ENCODE data around the gene LRRC71. TPM values are rescaled to one million over a fixed set of nuclear protein-coding genes. Genes with fewer than 3 reads are reported as not detected.
A peak's percentile ranks its signal among the peaks of the same experiment; 100 is the strongest.

LRRC71 gene
- total RNA-seq, 1 donor from 2014 or later, result under 0.01 TPM

GRCh38 chr1:156945881-156946661 is 25.6 kb downstream of the LRRC71 start:
- DNase-seq (ENCODE audit: low read depth in 2 of 2), result no peak

DNA sequence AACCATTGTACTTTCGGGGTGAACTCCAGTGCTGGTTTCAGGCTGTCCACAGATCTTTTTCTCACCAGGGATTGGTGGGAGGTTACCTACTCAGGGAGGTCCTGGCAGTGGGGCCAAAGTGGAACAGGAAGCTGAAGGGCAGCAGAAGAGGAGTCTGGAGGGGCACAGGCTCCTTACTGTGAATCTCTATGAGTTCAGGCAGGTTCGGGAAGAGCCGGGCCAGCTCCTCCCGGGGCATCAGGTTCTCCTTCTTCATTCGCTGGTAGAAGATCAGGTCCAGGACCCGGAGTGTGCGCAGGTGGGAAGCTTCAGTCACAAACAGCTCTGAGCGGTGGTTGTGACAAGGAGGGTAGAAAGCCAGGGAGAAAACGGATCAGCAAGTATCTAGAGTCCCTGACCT is 26.7 kb downstream of the LRRC71 start:
- DNase-seq (ENCODE audit: low read depth in 2 of 2), result no peak

DNA sequence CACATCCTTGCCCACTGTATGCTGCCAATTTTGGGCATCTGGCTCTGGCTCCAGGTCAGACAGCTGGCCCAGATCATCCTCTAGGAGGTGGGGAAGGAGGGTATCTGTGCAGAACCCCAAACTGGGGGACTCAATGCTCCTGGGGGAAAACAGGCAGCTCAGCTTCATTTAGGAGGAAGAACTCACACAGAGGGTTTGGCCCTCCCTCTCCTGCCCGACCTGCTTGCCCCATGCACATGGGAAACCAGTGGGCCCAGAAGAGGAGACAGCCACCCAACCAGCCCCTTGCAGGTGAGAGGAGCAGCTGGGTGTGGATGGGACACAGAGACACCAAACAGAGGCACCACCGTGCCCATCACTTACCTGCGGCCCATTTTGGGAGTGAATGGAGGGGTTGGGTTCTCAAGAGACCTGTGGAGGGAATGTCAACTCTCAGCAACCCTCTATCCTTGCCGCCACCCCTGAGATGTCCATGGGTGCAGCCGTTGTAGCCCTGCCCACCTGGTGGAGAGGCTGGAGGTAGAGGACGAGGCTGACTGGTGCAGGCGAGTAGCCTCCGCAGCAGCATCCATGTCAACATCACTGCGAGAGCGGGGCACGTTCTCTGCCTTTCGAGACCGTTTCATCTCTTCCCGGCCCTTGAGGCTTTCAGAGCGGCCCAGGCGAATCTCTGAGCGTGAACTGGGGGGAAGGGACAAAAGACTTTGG is 27.5 kb downstream of the LRRC71 start:
- no peak for DNase-seq (ENCODE audit: low read depth in 2 of 2)

DNA sequence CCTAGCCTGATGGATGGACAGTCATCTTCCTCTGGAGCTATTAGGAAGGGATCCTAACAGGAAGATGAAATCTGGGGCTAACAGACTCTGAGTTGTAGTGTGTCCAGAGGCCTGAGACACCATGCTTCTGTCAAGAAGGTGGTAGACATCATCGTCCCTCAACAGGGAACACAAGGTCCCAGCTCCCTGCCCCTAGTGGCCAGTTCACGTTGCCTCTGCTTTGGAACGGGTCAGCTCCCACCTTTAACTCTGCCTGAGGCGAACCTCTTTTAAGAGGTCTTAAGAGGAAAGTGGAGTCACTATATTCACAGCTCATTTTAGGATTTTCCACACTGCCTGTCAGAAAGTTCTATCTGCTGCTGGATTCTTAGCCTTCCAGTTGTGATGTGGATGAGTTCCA is 28.3 kb downstream of the LRRC71 start:
- no peak for DNase-seq (ENCODE audit: low read depth in 2 of 2)

- DNase-seq (ENCODE audit: low read depth in 2 of 2), result no peak
Observed at GRCh38 chr1:156949127-156949526, 28.7 kb downstream of the LRRC71 start.

DNA sequence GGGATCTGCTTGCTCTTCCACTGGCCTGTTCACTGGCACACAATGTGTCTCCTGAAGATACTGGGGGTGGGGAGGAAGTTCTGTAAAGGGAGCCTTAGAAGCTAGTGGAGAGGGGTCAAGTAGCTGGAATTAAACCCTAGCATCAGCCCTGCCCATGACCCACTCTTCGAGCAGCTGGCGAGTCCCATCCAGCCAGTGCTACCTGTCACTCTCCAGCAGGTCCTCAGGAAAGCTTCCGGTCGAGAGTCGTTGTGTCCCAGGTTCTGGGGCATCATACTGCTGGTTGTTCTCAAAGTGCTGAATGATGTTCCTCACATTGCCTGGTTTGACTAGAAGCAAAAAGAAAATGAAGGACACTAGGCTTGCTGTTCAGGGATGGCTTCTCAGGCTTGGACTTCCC is 30.9 kb downstream of the LRRC71 start:
- DNase-seq (ENCODE audit: low read depth in 2 of 2), result no peak

DNA sequence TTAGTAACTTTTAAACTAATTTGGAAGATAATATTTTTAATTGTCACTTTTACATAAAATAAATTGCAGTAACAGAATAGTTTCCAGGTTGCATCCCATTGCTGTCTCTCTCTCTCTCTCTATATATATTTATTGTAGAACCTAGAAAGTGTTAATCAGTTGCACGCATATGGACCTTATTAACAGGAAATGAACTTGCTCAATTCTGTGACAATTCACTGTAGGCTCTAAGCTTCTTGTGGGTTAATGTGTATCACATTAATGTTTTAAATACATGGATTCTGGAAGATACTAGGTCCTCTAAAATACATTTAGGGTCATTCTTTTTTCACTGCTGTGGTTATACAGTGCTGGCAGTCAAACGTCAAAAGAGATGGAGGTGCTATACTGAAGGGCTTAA is 33.1 kb downstream of the LRRC71 start:
- DNase-seq (ENCODE audit: low read depth in 2 of 2), result no peak

DNA sequence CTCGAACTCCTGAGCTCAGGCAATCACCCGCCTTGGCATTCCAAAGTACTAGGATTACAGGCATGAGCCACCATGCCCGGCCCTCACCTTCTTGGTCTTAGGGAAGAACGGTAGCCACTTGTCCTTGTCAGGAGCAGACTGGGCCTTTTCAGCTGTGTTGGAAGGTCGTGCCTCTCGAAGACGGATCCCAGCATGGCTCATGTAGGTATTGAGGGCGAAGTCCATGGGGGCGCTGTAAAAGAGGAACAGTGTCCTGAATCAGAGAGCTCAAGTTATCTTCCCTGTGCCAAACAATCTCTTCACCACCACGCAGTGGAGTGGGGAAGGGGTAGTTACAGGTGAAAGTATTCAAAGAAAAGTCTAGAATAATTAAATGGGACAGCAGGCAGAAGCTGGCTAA is 35.9 kb downstream of the LRRC71 start:
- DNase-seq (ENCODE audit: low read depth in 2 of 2), result no peak

DNA sequence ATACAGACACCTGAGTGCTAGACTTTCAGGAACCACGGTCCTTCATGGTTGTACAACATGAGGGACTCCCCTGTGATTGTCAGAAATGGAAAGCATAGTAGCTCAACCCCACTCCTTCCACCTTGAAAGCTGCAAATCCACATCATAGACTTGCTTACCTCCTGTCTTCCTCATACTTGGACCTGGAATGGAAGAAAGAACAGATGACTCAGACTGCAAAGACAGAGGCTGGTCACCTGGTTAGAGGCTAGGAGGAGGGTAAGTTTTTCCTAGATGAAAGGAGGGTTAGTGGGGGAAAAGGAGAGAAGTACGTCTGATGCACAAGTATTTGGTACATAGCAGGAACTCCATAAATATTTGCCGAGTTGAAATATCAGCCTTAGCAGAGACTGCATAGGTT is 37.2 kb downstream of the LRRC71 start:
- DNase-seq (ENCODE audit: low read depth in 2 of 2), result no peak

GRCh38 chr1:156958247-156958714 is 37.8 kb downstream of the LRRC71 start:
- peak in 1 of 2 donors; percentile 43 for DNase-seq (ENCODE audit: low read depth in 2 of 2)

GRCh38 chr1:156959414-156959813 is 39.0 kb downstream of the LRRC71 start:
- no peak for DNase-seq (ENCODE audit: low read depth in 2 of 2)

DNA sequence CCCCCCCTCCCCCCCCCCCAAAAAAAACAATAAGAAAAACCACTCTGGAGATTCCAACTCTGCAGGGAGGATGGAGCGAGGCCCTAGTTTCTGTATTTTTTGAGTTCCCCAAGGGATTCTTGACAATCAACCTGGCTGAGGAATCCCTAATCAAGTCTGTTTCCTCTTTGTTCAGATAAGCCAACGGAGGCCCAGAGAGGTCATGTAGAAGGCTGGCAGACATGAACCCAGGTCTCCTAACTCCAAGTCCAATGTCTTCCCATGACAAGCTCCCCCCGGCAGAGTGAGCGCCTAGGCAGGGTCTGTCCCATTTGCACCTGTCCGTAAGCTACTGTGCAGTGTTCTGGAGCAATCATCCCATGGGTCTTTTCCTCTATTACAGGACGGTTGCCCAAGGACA is 39.5 kb downstream of the LRRC71 start:
- no peak for DNase-seq (ENCODE audit: low read depth in 2 of 2)

- DNase-seq (ENCODE audit: low read depth in 2 of 2), result no peak
Observed at GRCh38 chr1:156961709-156962108, 41.3 kb downstream of the LRRC71 start.

DNA sequence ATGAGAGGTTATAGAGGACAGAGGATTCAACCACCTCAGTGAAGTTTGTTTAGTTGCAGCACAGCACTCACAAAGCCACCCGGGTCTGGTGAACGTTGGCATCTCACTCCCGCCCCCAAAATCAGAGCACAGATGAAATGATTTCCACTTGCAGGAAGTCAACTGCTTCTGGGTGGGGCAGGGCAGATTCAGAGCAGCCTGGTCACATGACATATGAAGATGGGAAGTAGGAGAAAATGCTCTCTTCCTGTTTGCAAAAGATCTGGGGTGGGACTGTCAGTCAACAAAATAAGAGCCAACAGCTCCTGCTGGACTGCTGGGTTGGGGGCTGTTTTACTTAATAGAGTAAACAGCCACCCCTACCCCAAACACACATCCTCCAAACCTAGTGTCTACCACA is 43.2 kb downstream of the LRRC71 start:
- DNase-seq (ENCODE audit: low read depth in 2 of 2), result peak in 1 of 2 donors; percentile 34

DNA sequence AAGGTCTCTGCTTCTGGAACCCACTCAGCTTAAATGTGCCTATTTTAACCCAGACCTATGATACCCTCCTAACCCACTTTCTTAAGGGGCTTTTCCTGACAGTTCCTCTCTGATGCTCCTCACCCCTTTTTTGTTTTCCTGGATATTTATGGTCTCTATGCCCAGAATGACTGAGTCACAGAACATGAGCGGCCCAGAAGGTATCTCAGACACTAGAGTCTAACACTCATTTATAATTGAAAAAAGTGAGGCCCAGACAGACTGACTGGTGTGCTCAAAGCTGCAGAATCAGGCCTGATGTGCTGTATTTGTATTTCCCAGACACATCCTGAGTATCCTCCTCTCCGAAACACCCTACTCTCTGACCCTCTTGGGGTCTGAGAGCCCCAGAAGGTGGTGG is 44.0 kb downstream of the LRRC71 start:
- DNase-seq (ENCODE audit: low read depth in 2 of 2), result no peak

DNA sequence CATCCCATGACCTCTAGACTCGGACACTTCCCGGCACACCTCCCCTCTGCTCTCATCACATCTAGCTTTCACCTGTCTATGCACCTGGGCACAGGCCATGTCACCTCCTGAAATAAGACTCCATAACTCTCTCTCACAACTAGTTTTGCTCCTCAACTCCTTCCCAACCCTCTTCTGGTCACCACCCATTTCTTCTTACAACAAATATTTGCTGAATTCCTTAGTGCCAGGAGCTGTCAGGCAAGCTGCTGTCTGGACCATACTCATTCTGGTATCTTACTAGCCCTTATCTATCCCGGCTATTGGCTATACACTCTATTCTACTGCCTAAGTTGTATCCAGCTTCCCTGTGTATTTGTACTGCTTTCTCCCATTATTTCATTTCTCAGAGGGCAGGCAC is 49.1 kb downstream of the LRRC71 start:
- no peak for DNase-seq (ENCODE audit: low read depth in 2 of 2)

GRCh38 chr1:156970017-156970416 is 49.6 kb downstream of the LRRC71 start:
- DNase-seq (ENCODE audit: low read depth in 2 of 2), result no peak

GRCh38 chr1:156973417-156973816 is 53.0 kb downstream of the LRRC71 start:
- no peak for DNase-seq (ENCODE audit: low read depth in 2 of 2)

DNA sequence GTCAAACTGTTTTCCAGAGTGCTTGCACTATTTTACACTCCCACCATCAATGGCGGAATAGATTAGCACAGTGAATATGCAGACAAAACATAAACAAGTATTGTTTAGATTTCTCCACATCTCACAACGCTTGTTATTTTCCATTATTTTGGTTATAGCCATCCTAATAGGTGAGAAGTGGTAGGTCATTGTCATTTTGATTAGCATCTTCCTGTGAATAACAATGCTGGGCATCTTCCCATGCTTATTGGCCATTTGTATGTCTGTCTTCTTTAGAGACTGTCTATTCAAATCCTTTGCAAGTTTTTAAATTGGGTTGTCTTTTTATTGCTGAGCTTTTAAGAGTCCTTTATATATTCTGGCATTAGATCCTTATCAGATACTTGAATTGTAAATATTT is 54.7 kb downstream of the LRRC71 start:
- no peak for DNase-seq (ENCODE audit: low read depth in 2 of 2)

GRCh38 chr1:156980551-156980950 is 60.1 kb downstream of the LRRC71 start:
- no peak for DNase-seq (ENCODE audit: low read depth in 2 of 2)

All from lung microvascular endothelial cell (primary cell).